Kasumi-1 (cell line): ENCODE measurements around the gene SORBS2.
A peak's percentile ranks its signal among the peaks of the same experiment; 100 is the strongest.

Source experiments
- DNase-seq, 2 experiments: peaks; one replicate each; lab custom pipeline; 2025; lab: John Stamatoyannopoulos, UW

The SORBS2 gene

GRCh38 chr4:185774845-185775680, 36.9 kb downstream of the SORBS2 start:
- DNase-seq = no peak

GRCh38 chr4:185774131-185774653, 37.8 kb downstream of the SORBS2 start:
- no peak for DNase-seq

- no peak for DNase-seq
Measured at GRCh38 chr4:185773419-185773818, 38.6 kb downstream of the SORBS2 start.

GRCh38 chr4:185772391-185773093, 39.5 kb downstream of the SORBS2 start:
- DNase-seq = no peak

- DNase-seq = no peak
Measured at GRCh38 chr4:185771711-185772390, 40.1 kb downstream of the SORBS2 start.

GRCh38 chr4:185767528-185767927, 44.5 kb downstream of the SORBS2 start:
- DNase-seq = no peak

GRCh38 chr4:185764876-185765275, 47.1 kb downstream of the SORBS2 start:
- DNase-seq = no peak

GRCh38 chr4:185761352-185762235, 50.4 kb downstream of the SORBS2 start:
- no peak for DNase-seq

- no peak for DNase-seq
Measured at GRCh38 chr4:185758807-185759206, 53.2 kb downstream of the SORBS2 start.

GRCh38 chr4:185755451-185755850, 56.5 kb downstream of the SORBS2 start:
- DNase-seq = no peak

- DNase-seq = no peak
Measured at GRCh38 chr4:185754961-185755360, 57.0 kb downstream of the SORBS2 start.

GRCh38 chr4:185752872-185753271, 59.1 kb downstream of the SORBS2 start:
- DNase-seq = no peak

- no peak for DNase-seq
Measured at GRCh38 chr4:185749858-185750257, 62.1 kb downstream of the SORBS2 start.

GRCh38 chr4:185748901-185749390, 63.0 kb downstream of the SORBS2 start:
- no peak for DNase-seq

GRCh38 chr4:185745891-185746290, 66.1 kb downstream of the SORBS2 start:
- DNase-seq = no peak

GRCh38 chr4:185744946-185745345, 67.0 kb downstream of the SORBS2 start:
- no peak for DNase-seq

- no peak for DNase-seq
Measured at GRCh38 chr4:185744488-185744862, 67.5 kb downstream of the SORBS2 start.

- no peak for DNase-seq
Measured at GRCh38 chr4:185743722-185744487, 68.1 kb downstream of the SORBS2 start.

- no peak for DNase-seq
Measured at GRCh38 chr4:185742766-185743165, 69.2 kb downstream of the SORBS2 start.

GRCh38 chr4:185741795-185742194, 70.2 kb downstream of the SORBS2 start:
- no peak for DNase-seq

- DNase-seq = peak in 1 of 2 experiments; percentile 15
Measured at GRCh38 chr4:185740471-185740873, 71.5 kb downstream of the SORBS2 start.
